ENCODE results near the gene NCAPH2.
A peak's percentile ranks its signal among the peaks of the same experiment; 100 is the strongest.

Gene NCAPH2

GRCh38 chr22:50490531-50491308, 17.3 kb upstream of the NCAPH2 start:
- no peak for DNase-seq

GRCh38 chr22:50497093-50497492, 10.9 kb upstream of the NCAPH2 start:
- DNase-seq: no peak

- peak in 1 of 2 experiments; percentile 39 for DNase-seq
Observed at GRCh38 chr22:50498322-50498890, 9.6 kb upstream of the NCAPH2 start.

GRCh38 chr22:50500452-50500851, 7.6 kb upstream of the NCAPH2 start:
- DNase-seq: no peak

GRCh38 chr22:50502096-50502495, 5.9 kb upstream of the NCAPH2 start:
- DNase-seq: no peak

GRCh38 chr22:50502628-50503474, 5.2 kb upstream of the NCAPH2 start:
- DNase-seq: no peak

GRCh38 chr22:50503475-50504145, 4.4 kb upstream of the NCAPH2 start:
- DNase-seq: no peak

- no peak for DNase-seq
Observed at GRCh38 chr22:50504369-50505211, 3.4 kb upstream of the NCAPH2 start.

- no peak for DNase-seq
Observed at GRCh38 chr22:50505276-50505775, 2.7 kb upstream of the NCAPH2 start.

GRCh38 chr22:50505776-50506610, 2.0 kb upstream of the NCAPH2 start:
- DNase-seq: no peak

GRCh38 chr22:50506611-50507420, 1.2 kb upstream of the NCAPH2 start:
- DNase-seq: no peak

- peak; percentile 42 to 89 for DNase-seq
Observed at GRCh38 chr22:50507421-50507990, 518 bp upstream of the NCAPH2 start, which contains the start of gene LMF2. LMF2 (minus strand) TSS chr22:50507702; CDS start chr22:50507675, 27 bp downstream.

GRCh38 chr22:50508897-50509296, 873 bp downstream of the NCAPH2 start:
- DNase-seq: no peak

GRCh38 chr22:50513175-50513574, 5.2 kb downstream of the NCAPH2 start:
- DNase-seq: no peak

GRCh38 chr22:50516068-50516467, 8.0 kb downstream of the NCAPH2 start:
- no peak for DNase-seq

GRCh38 chr22:50516891-50517290, 8.9 kb downstream of the NCAPH2 start:
- DNase-seq: no peak

- no peak for DNase-seq
Observed at GRCh38 chr22:50517495-50518260, 9.7 kb downstream of the NCAPH2 start.

- no peak for DNase-seq
Observed at GRCh38 chr22:50518606-50519005, 10.6 kb downstream of the NCAPH2 start.

GRCh38 chr22:50519151-50519550, 11.1 kb downstream of the NCAPH2 start:
- no peak for DNase-seq
